C4-2B (cell line): Measurements from ENCODE around the gene INPP4B.

Experiments used
- ZFX ChIP-seq: fragments of 450-650 bp; IDR thresholded peaks from 2 replicates; pipeline ENCODE4 v1.6.1; 2017
- TF ChIP-seq, protein P1 (sequence below): fragments of 450-650 bp; conservative IDR thresholded peaks from 2 replicates; pipeline ENCODE4 v1.5.1; 2017; ENCODE audit warnings: mild to moderate bottlenecking

DNA sequence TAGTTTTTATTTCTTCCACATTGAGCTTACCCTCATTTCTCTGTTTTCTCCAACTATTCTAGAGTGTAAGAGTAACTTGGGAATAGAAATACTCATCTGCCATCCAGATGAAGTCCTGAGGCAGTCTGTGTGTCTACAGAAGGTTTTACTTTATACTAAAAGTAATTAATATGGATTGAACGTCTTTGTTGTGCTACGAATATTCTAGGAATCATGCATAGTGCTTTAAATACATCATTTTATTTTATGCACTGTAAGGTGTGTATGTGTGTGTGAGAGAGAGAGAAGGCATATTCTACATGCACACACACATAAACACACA, 305.7 kb downstream of the INPP4B start:
- TF ChIP-seq, protein P1, sequence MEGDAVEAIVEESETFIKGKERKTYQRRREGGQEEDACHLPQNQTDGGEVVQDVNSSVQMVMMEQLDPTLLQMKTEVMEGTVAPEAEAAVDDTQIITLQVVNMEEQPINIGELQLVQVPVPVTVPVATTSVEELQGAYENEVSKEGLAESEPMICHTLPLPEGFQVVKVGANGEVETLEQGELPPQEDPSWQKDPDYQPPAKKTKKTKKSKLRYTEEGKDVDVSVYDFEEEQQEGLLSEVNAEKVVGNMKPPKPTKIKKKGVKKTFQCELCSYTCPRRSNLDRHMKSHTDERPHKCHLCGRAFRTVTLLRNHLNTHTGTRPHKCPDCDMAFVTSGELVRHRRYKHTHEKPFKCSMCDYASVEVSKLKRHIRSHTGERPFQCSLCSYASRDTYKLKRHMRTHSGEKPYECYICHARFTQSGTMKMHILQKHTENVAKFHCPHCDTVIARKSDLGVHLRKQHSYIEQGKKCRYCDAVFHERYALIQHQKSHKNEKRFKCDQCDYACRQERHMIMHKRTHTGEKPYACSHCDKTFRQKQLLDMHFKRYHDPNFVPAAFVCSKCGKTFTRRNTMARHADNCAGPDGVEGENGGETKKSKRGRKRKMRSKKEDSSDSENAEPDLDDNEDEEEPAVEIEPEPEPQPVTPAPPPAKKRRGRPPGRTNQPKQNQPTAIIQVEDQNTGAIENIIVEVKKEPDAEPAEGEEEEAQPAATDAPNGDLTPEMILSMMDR: no peak
- no peak for TF ChIP-seq ZFX
